ENCODE data around the gene AFAP1L2.

AFAP1L2 gene

GRCh38 chr10:114431414-114432135 is 27.3 kb upstream of the AFAP1L2 start:
- no peak overlapping the region for H3K4me3 ChIP-seq (ENCODE audit: low read depth, low read length)
- no peak overlapping the region for H3K27ac ChIP-seq
- H3K9me3 ChIP-seq (ENCODE audit: severe bottlenecking): no peaks in the 10 kb centered on the region
- no peak for DNase-seq
- no peaks in the 10 kb centered on the region for H3K36me3 ChIP-seq
- no peak for TF ChIP-seq CTCF (IDR thresholded peaks at IDR 0.05; ENCODE audit: low read depth, low read length)
- H3K27me3 ChIP-seq (ENCODE audit: insufficient read depth, low read depth, severe bottlenecking): no peaks in the 10 kb centered on the region

GRCh38 chr10:114430688-114431413 is 26.5 kb upstream of the AFAP1L2 start:
- H3K36me3 ChIP-seq: no peaks in the 10 kb centered on the region
- no peaks in the 10 kb centered on the region for H3K27me3 ChIP-seq (ENCODE audit: insufficient read depth, low read depth, severe bottlenecking)
- H3K9me3 ChIP-seq (ENCODE audit: severe bottlenecking): no peaks in the 10 kb centered on the region
- no peak for DNase-seq
- H3K4me3 ChIP-seq (ENCODE audit: low read depth, low read length): no peak overlapping the region
- TF ChIP-seq CTCF (IDR thresholded peaks at IDR 0.05; ENCODE audit: low read depth, low read length): no peak
- H3K27ac ChIP-seq: no peak overlapping the region

GRCh38 chr10:114429581-114430335 is 25.5 kb upstream of the AFAP1L2 start:
- Histone ChIP-seq H3K36me3 (no peaks in the 10 kb centered on the region), H3K4me3 (ENCODE audit: low read depth, low read length) (no peak overlapping the region)

GRCh38 chr10:114427124-114427852 is 23.0 kb upstream of the AFAP1L2 start:
- Histone ChIP-seq H3K27me3 (ENCODE audit: insufficient read depth, low read depth, severe bottlenecking) (no peaks in the 10 kb centered on the region), H3K36me3 (no peaks in the 10 kb centered on the region), H3K9me3 (ENCODE audit: severe bottlenecking) (no peaks in the 10 kb centered on the region), H3K4me3 (ENCODE audit: low read depth, low read length) (no peak overlapping the region), H3K27ac (no peak overlapping the region)
- no peak for DNase-seq
- no peak for TF ChIP-seq CTCF (IDR thresholded peaks at IDR 0.05; ENCODE audit: low read depth, low read length)

More at GRCh38 chr10:114429581-114430335, 25.5 kb upstream of the AFAP1L2 start:
- DNase-seq: no peak
- Histone ChIP-seq H3K27me3 (ENCODE audit: insufficient read depth, low read depth, severe bottlenecking) (no peaks in the 10 kb centered on the region), H3K9me3 (ENCODE audit: severe bottlenecking) (no peaks in the 10 kb centered on the region), H3K27ac (no peak overlapping the region)
- TF ChIP-seq CTCF (IDR thresholded peaks at IDR 0.05; ENCODE audit: low read depth, low read length): no peak

GRCh38 chr10:114426476-114426875 is 22.2 kb upstream of the AFAP1L2 start:
- Histone ChIP-seq H3K27ac (no peak overlapping the region), H3K4me3 (ENCODE audit: low read depth, low read length) (no peak overlapping the region), H3K36me3 (no peaks in the 10 kb centered on the region), H3K9me3 (ENCODE audit: severe bottlenecking) (no peaks in the 10 kb centered on the region), H3K27me3 (ENCODE audit: insufficient read depth, low read depth, severe bottlenecking) (no peaks in the 10 kb centered on the region)
- no peak for DNase-seq
- TF ChIP-seq CTCF (IDR thresholded peaks at IDR 0.05; ENCODE audit: low read depth, low read length): no peak
